ENCODE results near the gene KIF26B. TPM values are rescaled to one million over a fixed set of nuclear protein-coding genes. Genes with fewer than 3 reads are reported as not detected.

KIF26B gene
- total and polyA plus RNA-seq, 2 experiments from 2014 or later = 0.03 to 0.76 TPM

DNA sequence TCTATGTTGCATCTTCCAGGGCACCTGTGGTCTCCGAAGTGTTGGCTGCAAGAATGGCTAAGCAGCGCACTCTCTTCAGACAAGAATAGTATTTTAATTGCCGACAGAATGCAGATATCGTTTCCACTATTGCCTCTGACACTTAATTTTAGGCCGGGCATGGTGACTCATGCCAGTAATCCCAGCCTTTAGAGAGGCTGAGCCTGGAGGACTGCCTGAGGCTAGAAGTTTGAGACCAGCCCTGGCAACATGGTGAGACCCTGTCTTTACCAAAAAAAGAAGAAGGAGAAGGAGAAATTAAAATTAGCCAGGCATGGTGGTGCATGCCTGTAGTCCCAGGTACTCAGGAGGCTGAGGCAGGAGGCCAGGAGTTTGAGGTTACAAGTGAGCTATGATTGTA, 306.9 kb downstream of the KIF26B start:
- no peak overlapping the region for H3K4me2 ChIP-seq
- H3K36me3 Mint-ChIP-seq (ENCODE audit: low read depth) = no peaks in the 10 kb centered on the region
- no peak overlapping the region; the same call in 2 of the 3 replicates for H3K4me3 Mint-ChIP-seq
- no peaks in the 10 kb centered on the region for H3K27me3 ChIP-seq (ENCODE audit: insufficient read depth)
- TF ChIP-seq ZNF114 (CRISPR knock-in tag; IDR thresholded peaks at IDR 0.05) (no peak), EZH2phosphoT487 (IDR thresholded peaks at IDR 0.05; ENCODE audit: unreplicated experiment) (no peak), EZH2 (IDR thresholded peaks at IDR 0.05; ENCODE audit: low read depth, unreplicated experiment) (no peak), NANOG (IDR thresholded peaks at IDR 0.05; ENCODE audit: borderline replicate concordance) (no peak), CREB1 (CRISPR knock-in tag; IDR thresholded peaks at IDR 0.05; ENCODE audit: low read depth) (no peak), ZNF331 (CRISPR knock-in tag; IDR thresholded peaks at IDR 0.05; ENCODE audit: low read depth) (no peak), STAT1 (IDR thresholded peaks at IDR 0.05; ENCODE audit: unreplicated experiment) (no peak), POLR2AphosphoS5 (IDR thresholded peaks at IDR 0.05; ENCODE audit: low read depth) (no peak), JUNB (IDR thresholded peaks at IDR 0.05; ENCODE audit: unreplicated experiment) (no peak)
- TF ChIP-seq, protein P1, sequence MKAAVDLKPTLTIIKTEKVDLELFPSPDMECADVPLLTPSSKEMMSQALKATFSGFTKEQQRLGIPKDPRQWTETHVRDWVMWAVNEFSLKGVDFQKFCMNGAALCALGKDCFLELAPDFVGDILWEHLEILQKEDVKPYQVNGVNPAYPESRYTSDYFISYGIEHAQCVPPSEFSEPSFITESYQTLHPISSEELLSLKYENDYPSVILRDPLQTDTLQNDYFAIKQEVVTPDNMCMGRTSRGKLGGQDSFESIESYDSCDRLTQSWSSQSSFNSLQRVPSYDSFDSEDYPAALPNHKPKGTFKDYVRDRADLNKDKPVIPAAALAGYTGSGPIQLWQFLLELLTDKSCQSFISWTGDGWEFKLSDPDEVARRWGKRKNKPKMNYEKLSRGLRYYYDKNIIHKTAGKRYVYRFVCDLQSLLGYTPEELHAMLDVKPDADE (IDR thresholded peaks at IDR 0.05) = no peak
- TF ChIP-seq, protein P2, sequence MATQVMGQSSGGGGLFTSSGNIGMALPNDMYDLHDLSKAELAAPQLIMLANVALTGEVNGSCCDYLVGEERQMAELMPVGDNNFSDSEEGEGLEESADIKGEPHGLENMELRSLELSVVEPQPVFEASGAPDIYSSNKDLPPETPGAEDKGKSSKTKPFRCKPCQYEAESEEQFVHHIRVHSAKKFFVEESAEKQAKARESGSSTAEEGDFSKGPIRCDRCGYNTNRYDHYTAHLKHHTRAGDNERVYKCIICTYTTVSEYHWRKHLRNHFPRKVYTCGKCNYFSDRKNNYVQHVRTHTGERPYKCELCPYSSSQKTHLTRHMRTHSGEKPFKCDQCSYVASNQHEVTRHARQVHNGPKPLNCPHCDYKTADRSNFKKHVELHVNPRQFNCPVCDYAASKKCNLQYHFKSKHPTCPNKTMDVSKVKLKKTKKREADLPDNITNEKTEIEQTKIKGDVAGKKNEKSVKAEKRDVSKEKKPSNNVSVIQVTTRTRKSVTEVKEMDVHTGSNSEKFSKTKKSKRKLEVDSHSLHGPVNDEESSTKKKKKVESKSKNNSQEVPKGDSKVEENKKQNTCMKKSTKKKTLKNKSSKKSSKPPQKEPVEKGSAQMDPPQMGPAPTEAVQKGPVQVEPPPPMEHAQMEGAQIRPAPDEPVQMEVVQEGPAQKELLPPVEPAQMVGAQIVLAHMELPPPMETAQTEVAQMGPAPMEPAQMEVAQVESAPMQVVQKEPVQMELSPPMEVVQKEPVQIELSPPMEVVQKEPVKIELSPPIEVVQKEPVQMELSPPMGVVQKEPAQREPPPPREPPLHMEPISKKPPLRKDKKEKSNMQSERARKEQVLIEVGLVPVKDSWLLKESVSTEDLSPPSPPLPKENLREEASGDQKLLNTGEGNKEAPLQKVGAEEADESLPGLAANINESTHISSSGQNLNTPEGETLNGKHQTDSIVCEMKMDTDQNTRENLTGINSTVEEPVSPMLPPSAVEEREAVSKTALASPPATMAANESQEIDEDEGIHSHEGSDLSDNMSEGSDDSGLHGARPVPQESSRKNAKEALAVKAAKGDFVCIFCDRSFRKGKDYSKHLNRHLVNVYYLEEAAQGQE (IDR thresholded peaks at IDR 0.05; ENCODE audit: unreplicated experiment) = no peak
- TF ChIP-seq, protein P3, sequence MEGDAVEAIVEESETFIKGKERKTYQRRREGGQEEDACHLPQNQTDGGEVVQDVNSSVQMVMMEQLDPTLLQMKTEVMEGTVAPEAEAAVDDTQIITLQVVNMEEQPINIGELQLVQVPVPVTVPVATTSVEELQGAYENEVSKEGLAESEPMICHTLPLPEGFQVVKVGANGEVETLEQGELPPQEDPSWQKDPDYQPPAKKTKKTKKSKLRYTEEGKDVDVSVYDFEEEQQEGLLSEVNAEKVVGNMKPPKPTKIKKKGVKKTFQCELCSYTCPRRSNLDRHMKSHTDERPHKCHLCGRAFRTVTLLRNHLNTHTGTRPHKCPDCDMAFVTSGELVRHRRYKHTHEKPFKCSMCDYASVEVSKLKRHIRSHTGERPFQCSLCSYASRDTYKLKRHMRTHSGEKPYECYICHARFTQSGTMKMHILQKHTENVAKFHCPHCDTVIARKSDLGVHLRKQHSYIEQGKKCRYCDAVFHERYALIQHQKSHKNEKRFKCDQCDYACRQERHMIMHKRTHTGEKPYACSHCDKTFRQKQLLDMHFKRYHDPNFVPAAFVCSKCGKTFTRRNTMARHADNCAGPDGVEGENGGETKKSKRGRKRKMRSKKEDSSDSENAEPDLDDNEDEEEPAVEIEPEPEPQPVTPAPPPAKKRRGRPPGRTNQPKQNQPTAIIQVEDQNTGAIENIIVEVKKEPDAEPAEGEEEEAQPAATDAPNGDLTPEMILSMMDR (conservative IDR thresholded peaks at IDR 0.05; ENCODE audit: low read depth in 2 of 2) = no peak
- TF ChIP-seq, protein P4, sequence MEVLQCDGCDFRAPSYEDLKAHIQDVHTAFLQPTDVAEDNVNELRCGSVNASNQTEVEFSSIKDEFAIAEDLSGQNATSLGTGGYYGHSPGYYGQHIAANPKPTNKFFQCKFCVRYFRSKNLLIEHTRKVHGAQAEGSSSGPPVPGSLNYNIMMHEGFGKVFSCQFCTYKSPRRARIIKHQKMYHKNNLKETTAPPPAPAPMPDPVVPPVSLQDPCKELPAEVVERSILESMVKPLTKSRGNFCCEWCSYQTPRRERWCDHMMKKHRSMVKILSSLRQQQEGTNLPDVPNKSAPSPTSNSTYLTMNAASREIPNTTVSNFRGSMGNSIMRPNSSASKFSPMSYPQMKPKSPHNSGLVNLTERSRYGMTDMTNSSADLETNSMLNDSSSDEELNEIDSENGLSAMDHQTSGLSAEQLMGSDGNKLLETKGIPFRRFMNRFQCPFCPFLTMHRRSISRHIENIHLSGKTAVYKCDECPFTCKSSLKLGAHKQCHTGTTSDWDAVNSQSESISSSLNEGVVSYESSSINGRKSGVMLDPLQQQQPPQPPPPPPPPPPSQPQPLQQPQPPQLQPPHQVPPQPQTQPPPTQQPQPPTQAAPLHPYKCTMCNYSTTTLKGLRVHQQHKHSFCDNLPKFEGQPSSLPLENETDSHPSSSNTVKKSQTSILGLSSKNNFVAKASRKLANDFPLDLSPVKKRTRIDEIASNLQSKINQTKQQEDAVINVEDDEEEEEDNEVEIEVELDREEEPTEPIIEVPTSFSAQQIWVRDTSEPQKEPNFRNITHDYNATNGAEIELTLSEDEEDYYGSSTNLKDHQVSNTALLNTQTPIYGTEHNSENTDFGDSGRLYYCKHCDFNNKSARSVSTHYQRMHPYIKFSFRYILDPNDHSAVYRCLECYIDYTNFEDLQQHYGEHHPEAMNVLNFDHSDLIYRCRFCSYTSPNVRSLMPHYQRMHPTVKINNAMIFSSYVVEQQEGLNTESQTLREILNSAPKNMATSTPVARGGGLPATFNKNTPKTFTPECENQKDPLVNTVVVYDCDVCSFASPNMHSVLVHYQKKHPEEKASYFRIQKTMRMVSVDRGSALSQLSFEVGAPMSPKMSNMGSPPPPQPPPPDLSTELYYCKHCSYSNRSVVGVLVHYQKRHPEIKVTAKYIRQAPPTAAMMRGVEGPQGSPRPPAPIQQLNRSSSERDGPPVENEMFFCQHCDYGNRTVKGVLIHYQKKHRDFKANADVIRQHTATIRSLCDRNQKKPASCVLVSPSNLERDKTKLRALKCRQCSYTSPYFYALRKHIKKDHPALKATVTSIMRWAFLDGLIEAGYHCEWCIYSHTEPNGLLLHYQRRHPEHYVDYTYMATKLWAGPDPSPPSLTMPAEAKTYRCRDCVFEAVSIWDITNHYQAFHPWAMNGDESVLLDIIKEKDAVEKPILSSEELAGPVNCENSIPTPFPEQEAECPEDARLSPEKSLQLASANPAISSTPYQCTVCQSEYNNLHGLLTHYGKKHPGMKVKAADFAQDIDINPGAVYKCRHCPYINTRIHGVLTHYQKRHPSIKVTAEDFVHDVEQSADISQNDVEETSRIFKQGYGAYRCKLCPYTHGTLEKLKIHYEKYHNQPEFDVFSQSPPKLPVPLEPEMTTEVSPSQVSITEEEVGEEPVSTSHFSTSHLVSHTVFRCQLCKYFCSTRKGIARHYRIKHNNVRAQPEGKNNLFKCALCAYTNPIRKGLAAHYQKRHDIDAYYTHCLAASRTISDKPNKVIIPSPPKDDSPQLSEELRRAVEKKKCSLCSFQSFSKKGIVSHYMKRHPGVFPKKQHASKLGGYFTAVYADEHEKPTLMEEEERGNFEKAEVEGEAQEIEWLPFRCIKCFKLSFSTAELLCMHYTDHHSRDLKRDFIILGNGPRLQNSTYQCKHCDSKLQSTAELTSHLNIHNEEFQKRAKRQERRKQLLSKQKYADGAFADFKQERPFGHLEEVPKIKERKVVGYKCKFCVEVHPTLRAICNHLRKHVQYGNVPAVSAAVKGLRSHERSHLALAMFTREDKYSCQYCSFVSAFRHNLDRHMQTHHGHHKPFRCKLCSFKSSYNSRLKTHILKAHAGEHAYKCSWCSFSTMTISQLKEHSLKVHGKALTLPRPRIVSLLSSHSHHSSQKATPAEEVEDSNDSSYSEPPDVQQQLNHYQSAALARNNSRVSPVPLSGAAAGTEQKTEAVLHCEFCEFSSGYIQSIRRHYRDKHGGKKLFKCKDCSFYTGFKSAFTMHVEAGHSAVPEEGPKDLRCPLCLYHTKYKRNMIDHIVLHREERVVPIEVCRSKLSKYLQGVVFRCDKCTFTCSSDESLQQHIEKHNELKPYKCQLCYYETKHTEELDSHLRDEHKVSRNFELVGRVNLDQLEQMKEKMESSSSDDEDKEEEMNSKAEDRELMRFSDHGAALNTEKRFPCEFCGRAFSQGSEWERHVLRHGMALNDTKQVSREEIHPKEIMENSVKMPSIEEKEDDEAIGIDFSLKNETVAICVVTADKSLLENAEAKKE (CRISPR knock-in tag; IDR thresholded peaks at IDR 0.05) = no peak
- H3K27me3 Mint-ChIP-seq (ENCODE audit: insufficient read depth, low read depth, poor library complexity) = peaks cover 9% of the 10 kb centered on the region
- no peaks in the 10 kb centered on the region for H3K4me1 ChIP-seq (ENCODE audit: insufficient read depth)
- H3F3A ChIP-seq (replicated peaks; ENCODE audit: low read depth) = no peaks in the 10 kb centered on the region
- no peak for ATAC-seq
- H4K20me1 ChIP-seq (replicated peaks; ENCODE audit: insufficient read depth) = no peaks in the 10 kb centered on the region
- H3K27ac Mint-ChIP-seq = no peak overlapping the region
- H3K36me3 ChIP-seq (ENCODE audit: insufficient read depth) = no peaks in the 10 kb centered on the region
- H3K9me2 ChIP-seq (ENCODE audit: insufficient read depth) = no peaks in the 10 kb centered on the region
- H3K79me2 ChIP-seq (replicated peaks; ENCODE audit: insufficient read depth) = no peaks in the 10 kb centered on the region
- H3K4me3 ChIP-seq = no peak overlapping the region
- H3K9me3 Mint-ChIP-seq = no peaks in the 10 kb centered on the region; the same call in 2 of the 3 replicates
- no peak overlapping the region for H2AFZ ChIP-seq
- H3K4me1 Mint-ChIP-seq = peaks cover 3% of the 10 kb centered on the region; the same call in 1 of the 3 replicates
- no peak for DNase-seq (ENCODE audit: low spot score)
- H3K27ac ChIP-seq (ENCODE audit: low read depth) = no peak overlapping the region
